ENCODE measurements around the gene MAGI3. TPM values are rescaled to one million over a fixed set of nuclear protein-coding genes. Genes with fewer than 3 reads are reported as not detected.
A peak's percentile ranks its signal among the peaks of the same experiment; 100 is the strongest.

Gene MAGI3
- total RNA-seq, 1 donor from 2014 or later: 13.0 TPM

DNA sequence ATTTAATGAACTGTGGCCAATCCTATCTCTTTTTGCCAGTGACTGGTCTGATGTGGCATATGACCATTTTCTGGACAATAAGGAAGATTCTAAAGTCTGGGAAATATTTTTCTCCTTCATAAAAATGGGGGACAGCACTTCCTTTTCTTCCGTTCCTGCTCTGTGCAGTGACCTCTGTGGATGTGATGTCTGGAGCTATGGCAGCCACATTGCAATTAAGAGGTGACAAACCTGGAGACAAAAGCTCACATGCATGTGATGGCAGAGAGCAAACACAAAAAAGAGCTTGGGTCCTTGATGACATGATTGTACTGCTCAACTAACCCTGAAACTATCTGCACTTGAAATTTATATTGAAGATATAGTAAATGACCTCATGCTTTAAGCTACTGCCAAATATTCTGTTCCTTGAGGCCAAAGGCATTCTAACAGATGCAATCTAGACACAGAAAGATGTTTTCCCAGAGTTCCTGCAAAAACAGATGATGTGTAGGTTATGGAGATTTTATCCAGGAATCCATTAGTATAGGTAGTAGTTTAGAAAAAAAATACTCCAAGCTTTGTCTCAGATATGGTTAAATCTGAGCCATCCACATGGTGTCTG, 2.2 kb upstream of the MAGI3 start:
- H3K9ac ChIP-seq (ENCODE audit: low read depth in 1 of 3, low read length in 3 of 3): peak overlapping the region in 1 of 3 donors; percentile 81
- H3K36me3 ChIP-seq (ENCODE audit: control insufficient read depth in 3 of 3, insufficient read depth in 3 of 3, low read length in 3 of 3): no peaks in the 10 kb centered on the region
- H3K4me1 ChIP-seq (ENCODE audit: control insufficient read depth in 3 of 3, insufficient read depth in 3 of 3, low read length in 3 of 3): peaks cover 10 to 22% (median 21%) of the 10 kb centered on the region in 3 donors
- H3K27me3 ChIP-seq (ENCODE audit: control insufficient read depth in 3 of 3, insufficient read depth in 3 of 3, low read length in 3 of 3): no peaks in the 10 kb centered on the region
- H3K9me3 ChIP-seq (ENCODE audit: control insufficient read depth in 3 of 3, low read length in 3 of 3): no peaks in the 10 kb centered on the region
- H3K4me3 ChIP-seq (ENCODE audit: low read length in 3 of 3): no peak overlapping the region
- no peak overlapping the region for H3K27ac ChIP-seq (ENCODE audit: low read depth, low read length)

DNA sequence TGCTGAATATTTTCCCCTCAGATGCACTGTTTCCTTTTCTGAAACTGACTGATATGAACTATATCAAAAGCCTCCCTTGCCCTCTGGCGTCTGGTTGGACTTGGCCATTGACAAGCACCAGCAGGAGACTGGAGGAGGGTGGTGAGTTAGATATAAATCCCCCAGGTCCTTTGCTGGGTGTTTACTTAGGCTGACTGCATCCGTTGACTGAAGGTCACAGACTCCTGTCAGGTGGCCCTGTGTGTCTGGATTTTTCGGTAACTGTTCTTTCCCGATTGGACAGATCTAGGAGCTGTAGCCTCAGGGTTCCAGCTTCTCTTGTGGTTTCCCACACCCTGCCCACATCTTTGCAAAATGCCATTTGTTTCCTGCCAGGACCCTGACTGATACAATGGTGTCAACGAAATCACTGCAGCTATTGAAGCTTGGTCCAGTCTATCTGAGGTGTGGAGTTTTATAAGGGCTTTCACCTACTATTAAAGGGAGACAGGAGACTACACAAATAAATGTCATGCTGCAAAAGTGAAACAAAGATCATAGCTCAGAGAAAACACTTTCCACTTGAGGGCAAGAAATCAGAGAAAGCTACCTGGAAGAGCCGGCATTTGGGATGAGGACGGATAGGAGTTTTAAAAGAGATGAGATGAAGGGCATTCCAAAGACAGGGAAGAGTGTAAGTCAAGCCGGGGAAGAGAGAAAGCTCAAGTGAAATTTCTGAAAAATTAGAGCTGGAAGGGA, 1.5 kb upstream of the MAGI3 start:
- no peaks in the 10 kb centered on the region for H3K36me3 ChIP-seq (ENCODE audit: control insufficient read depth in 3 of 3, insufficient read depth in 3 of 3, low read length in 3 of 3)
- H3K4me1 ChIP-seq (ENCODE audit: control insufficient read depth in 3 of 3, insufficient read depth in 3 of 3, low read length in 3 of 3): peaks cover 10 to 22% (median 21%) of the 10 kb centered on the region in 3 donors
- peak overlapping the region in 2 of 3 donors; percentile 75 to 81 for H3K9ac ChIP-seq (ENCODE audit: low read depth in 1 of 3, low read length in 3 of 3)
- peak overlapping the region; percentile 79 to 85 (median 83) for H3K4me3 ChIP-seq (ENCODE audit: low read length in 3 of 3)
- H3K27me3 ChIP-seq (ENCODE audit: control insufficient read depth in 3 of 3, insufficient read depth in 3 of 3, low read length in 3 of 3): no peaks in the 10 kb centered on the region
- H3K9me3 ChIP-seq (ENCODE audit: control insufficient read depth in 3 of 3, low read length in 3 of 3): no peaks in the 10 kb centered on the region
- peak overlapping the region; percentile 73 for H3K27ac ChIP-seq (ENCODE audit: low read depth, low read length)

GRCh38 chr1:113389359-113389952, 859 bp upstream of the MAGI3 start:
- no peaks in the 10 kb centered on the region for H3K9me3 ChIP-seq (ENCODE audit: control insufficient read depth in 3 of 3, low read length in 3 of 3)
- H3K9ac ChIP-seq (ENCODE audit: low read depth in 1 of 3, low read length in 3 of 3): peak overlapping the region; percentile 75 to 81 (median 80)
- peak overlapping the region; percentile 79 to 85 (median 83) for H3K4me3 ChIP-seq (ENCODE audit: low read length in 3 of 3)
- H3K27ac ChIP-seq (ENCODE audit: low read depth, low read length): peak overlapping the region; percentile 73
- H3K36me3 ChIP-seq (ENCODE audit: control insufficient read depth in 3 of 3, insufficient read depth in 3 of 3, low read length in 3 of 3): no peaks in the 10 kb centered on the region
- H3K4me1 ChIP-seq (ENCODE audit: control insufficient read depth in 3 of 3, insufficient read depth in 3 of 3, low read length in 3 of 3): peaks cover 10 to 22% (median 21%) of the 10 kb centered on the region in 3 donors
- no peaks in the 10 kb centered on the region for H3K27me3 ChIP-seq (ENCODE audit: control insufficient read depth in 3 of 3, insufficient read depth in 3 of 3, low read length in 3 of 3)

DNA sequence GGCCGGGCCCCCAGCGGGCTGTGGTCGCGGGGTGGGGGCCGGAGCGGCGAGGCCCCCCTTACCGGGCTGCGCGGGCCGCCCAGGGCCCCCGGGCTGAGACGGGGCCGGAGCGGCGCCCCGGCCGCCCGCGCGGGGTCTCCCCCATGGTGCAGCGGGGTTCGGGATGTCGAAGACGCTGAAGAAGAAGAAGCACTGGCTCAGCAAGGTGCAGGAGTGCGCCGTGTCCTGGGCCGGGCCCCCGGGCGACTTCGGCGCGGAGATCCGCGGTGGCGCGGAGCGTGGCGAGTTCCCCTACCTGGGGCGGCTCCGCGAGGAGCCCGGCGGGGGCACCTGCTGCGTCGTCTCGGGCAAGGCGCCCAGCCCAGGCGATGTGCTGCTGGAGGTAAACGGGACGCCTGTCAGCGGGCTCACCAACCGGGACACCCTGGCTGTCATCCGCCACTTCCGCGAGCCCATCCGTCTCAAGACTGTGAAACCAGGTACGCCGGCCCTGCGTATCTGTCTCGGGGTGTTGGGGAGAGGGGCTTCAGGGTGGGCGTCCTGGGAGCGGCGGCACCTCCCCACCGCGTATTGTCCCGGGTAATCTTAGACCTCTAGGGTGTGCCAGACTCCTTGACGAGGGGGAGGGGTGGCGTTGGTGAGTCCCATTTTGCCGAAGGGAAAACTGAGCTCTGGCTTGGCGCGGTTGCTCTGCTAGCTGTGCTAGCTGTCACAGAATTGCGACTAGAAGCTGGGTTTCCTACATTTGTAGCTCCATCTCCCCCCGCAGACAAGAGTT, 745 bp downstream of the MAGI3 start:
- Histone ChIP-seq H3K36me3 (ENCODE audit: control insufficient read depth in 3 of 3, insufficient read depth in 3 of 3, low read length in 3 of 3) (no peaks in the 10 kb centered on the region), H3K27me3 (ENCODE audit: control insufficient read depth in 3 of 3, insufficient read depth in 3 of 3, low read length in 3 of 3) (no peaks in the 10 kb centered on the region), H3K4me1 (ENCODE audit: control insufficient read depth in 3 of 3, insufficient read depth in 3 of 3, low read length in 3 of 3) (peaks cover 10 to 22% (median 21%) of the 10 kb centered on the region in 3 donors), H3K27ac (ENCODE audit: low read depth, low read length) (peak overlapping the region; percentile 73), H3K9ac (ENCODE audit: low read depth in 1 of 3, low read length in 3 of 3) (peak overlapping the region; percentile 73 to 84 (median 81)), H3K9me3 (ENCODE audit: control insufficient read depth in 3 of 3, low read length in 3 of 3) (no peaks in the 10 kb centered on the region), H3K4me3 (ENCODE audit: low read length in 3 of 3) (peak overlapping the region; percentile 83 to 90 (median 85))

DNA sequence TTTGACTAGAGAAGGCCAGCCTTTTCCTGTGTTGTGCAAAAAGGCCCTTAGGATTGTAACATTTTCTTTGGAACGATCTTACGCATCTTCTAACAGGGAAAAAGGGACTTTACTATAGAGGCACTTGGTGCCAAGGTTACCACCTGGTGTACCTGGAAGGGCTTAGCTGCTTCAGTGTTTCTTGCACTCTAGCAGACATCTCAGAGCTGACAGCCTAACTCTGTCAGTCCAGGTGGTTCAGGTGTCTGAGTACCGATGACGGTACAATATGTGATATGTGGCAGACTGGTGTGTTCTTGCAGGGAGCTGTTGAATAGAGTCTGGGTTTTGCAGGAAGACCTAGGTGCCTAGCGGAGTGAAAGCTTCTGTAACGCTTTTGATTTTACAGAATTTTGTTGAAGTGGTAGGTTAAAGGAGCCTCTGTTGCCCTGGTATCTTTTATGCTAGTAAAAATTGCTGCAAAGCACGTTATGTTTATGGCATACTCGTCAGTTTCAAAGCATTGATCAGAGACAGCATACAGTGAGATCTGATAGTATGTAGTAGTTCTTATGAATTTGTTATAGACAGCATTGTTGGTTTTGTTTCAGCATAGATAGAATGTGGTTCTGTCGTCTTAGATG, 1.4 kb downstream of the MAGI3 start:
- H3K4me1 ChIP-seq (ENCODE audit: control insufficient read depth in 3 of 3, insufficient read depth in 3 of 3, low read length in 3 of 3): peaks cover 10 to 22% (median 21%) of the 10 kb centered on the region in 3 donors
- peak overlapping the region; percentile 83 to 90 (median 85) for H3K4me3 ChIP-seq (ENCODE audit: low read length in 3 of 3)
- no peaks in the 10 kb centered on the region for H3K36me3 ChIP-seq (ENCODE audit: control insufficient read depth in 3 of 3, insufficient read depth in 3 of 3, low read length in 3 of 3)
- peak overlapping the region; percentile 21 for H3K27ac ChIP-seq (ENCODE audit: low read depth, low read length)
- H3K9me3 ChIP-seq (ENCODE audit: control insufficient read depth in 3 of 3, low read length in 3 of 3): no peaks in the 10 kb centered on the region
- peak overlapping the region; percentile 73 to 84 (median 81) for H3K9ac ChIP-seq (ENCODE audit: low read depth in 1 of 3, low read length in 3 of 3)
- no peaks in the 10 kb centered on the region for H3K27me3 ChIP-seq (ENCODE audit: control insufficient read depth in 3 of 3, insufficient read depth in 3 of 3, low read length in 3 of 3)

DNA sequence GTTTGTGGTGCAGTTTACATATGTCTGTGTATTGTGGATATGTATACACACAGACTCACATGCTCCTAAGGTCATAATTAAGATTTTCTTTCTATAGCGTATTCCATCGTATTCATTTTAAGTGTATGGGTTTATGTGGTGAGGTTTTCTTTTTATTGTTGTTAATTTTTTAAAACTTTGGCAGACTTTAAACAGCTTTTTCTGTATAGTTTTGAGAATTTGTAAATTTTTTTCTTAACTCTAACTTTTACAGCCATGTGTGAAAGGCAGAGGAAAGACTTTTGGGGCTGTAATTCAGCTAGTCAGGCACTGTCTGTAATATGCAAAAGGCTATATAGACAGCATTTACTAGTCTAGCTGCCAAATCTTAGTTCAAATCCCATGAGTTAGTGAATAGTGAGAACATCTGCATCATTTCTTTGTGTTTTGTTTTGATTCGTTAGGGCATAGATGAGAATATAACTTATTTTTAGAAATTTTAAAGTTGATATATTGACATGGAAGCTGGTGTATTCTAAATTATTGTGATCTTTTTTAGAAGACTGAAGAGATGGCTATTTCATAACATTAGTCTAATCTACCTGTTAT, 2.3 kb downstream of the MAGI3 start:
- Histone ChIP-seq H3K27ac (ENCODE audit: low read depth, low read length) (no peak overlapping the region), H3K4me3 (ENCODE audit: low read length in 3 of 3) (peak overlapping the region in 1 of 3 donors; percentile 38), H3K4me1 (ENCODE audit: control insufficient read depth in 3 of 3, insufficient read depth in 3 of 3, low read length in 3 of 3) (peaks cover 10 to 22% (median 21%) of the 10 kb centered on the region in 3 donors), H3K9ac (ENCODE audit: low read depth in 1 of 3, low read length in 3 of 3) (no peak overlapping the region), H3K9me3 (ENCODE audit: control insufficient read depth in 3 of 3, low read length in 3 of 3) (no peaks in the 10 kb centered on the region), H3K36me3 (ENCODE audit: control insufficient read depth in 3 of 3, insufficient read depth in 3 of 3, low read length in 3 of 3) (no peaks in the 10 kb centered on the region), H3K27me3 (ENCODE audit: control insufficient read depth in 3 of 3, insufficient read depth in 3 of 3, low read length in 3 of 3) (no peaks in the 10 kb centered on the region)

- no peaks in the 10 kb centered on the region for H3K27me3 ChIP-seq (ENCODE audit: control insufficient read depth in 3 of 3, insufficient read depth in 3 of 3, low read length in 3 of 3)
- no peak overlapping the region for H3K4me3 ChIP-seq (ENCODE audit: low read length in 3 of 3)
Observed at GRCh38 chr1:113394043-113394862, 3.9 kb downstream of the MAGI3 start.

GRCh38 chr1:113394863-113395259, 4.5 kb downstream of the MAGI3 start:
- H3K4me3 ChIP-seq (ENCODE audit: low read length in 3 of 3): no peak overlapping the region
- no peak overlapping the region for H3K9ac ChIP-seq (ENCODE audit: low read depth in 1 of 3, low read length in 3 of 3)
- H3K36me3 ChIP-seq (ENCODE audit: control insufficient read depth in 3 of 3, insufficient read depth in 3 of 3, low read length in 3 of 3): no peaks in the 10 kb centered on the region
- peaks cover 3 to 17% (median 11%) of the 10 kb centered on the region in 3 donors for H3K4me1 ChIP-seq (ENCODE audit: control insufficient read depth in 3 of 3, insufficient read depth in 3 of 3, low read length in 3 of 3)
- H3K27me3 ChIP-seq (ENCODE audit: control insufficient read depth in 3 of 3, insufficient read depth in 3 of 3, low read length in 3 of 3): no peaks in the 10 kb centered on the region
- no peaks in the 10 kb centered on the region for H3K9me3 ChIP-seq (ENCODE audit: control insufficient read depth in 3 of 3, low read length in 3 of 3)
- H3K27ac ChIP-seq (ENCODE audit: low read depth, low read length): no peak overlapping the region

More at GRCh38 chr1:113394043-113394862, 3.9 kb downstream of the MAGI3 start:
- Histone ChIP-seq H3K27ac (ENCODE audit: low read depth, low read length) (no peak overlapping the region), H3K36me3 (ENCODE audit: control insufficient read depth in 3 of 3, insufficient read depth in 3 of 3, low read length in 3 of 3) (no peaks in the 10 kb centered on the region), H3K4me1 (ENCODE audit: control insufficient read depth in 3 of 3, insufficient read depth in 3 of 3, low read length in 3 of 3) (peaks cover 6 to 21% (median 15%) of the 10 kb centered on the region in 3 donors), H3K9ac (ENCODE audit: low read depth in 1 of 3, low read length in 3 of 3) (no peak overlapping the region), H3K9me3 (ENCODE audit: control insufficient read depth in 3 of 3, low read length in 3 of 3) (no peaks in the 10 kb centered on the region)
